Testis (tissue), 2 donors: ENCODE measurements around the gene PTGR2.

Experiments used
- CTCF ChIP-seq, 3 experiments: fragments of 450-650 bp in 2 of 3; fragments of 200-600 bp in 1 of 3; sonication (generic) in 1 of 3; IDR thresholded peaks; one replicate each; pipeline ENCODE4 v1.5.1; 2016 to 2019; ENCODE audit warnings: antibody characterized with exemption in 3 of 3, mild to moderate bottlenecking in 2 of 3, moderate library complexity in 1 of 3
- POLR2A ChIP-seq: fragments of 450-650 bp; IDR thresholded peaks from one replicate; pipeline ENCODE4 v1.6.1; 2017; ENCODE audit warnings: antibody characterized with exemption, mild to moderate bottlenecking, moderate library complexity

GRCh38 chr14:73879027-73879426 is 27.4 kb downstream of the PTGR2 start:
- no peak for TF ChIP-seq POLR2A
- TF ChIP-seq CTCF (IDR thresholded peaks at IDR 0.05), result no peak
